GM19351 (cell line): ENCODE results near the gene SMPD3.

ENCODE experiments used
- ATAC-seq: cut with Tn5 transposase; IDR thresholded peaks from one replicate; pipeline ENCODE4 v1.9.1; 2021; ENCODE audit warnings: mild to moderate bottlenecking, moderate library complexity; ENCODE audit not compliant: unreplicated experiment

Gene SMPD3

GRCh38 chr16:68385371-68385770 is 62.9 kb downstream of the SMPD3 start:
- ATAC-seq: no peak

GRCh38 chr16:68384288-68385161 is 63.8 kb downstream of the SMPD3 start:
- no peak for ATAC-seq

GRCh38 chr16:68383858-68384257 is 64.5 kb downstream of the SMPD3 start:
- no peak for ATAC-seq

GRCh38 chr16:68382296-68382718 is 66.0 kb downstream of the SMPD3 start:
- no peak for ATAC-seq

- ATAC-seq: no peak
Measured at GRCh38 chr16:68381363-68381724, 67.0 kb downstream of the SMPD3 start.

GRCh38 chr16:68380676-68381362 is 67.5 kb downstream of the SMPD3 start:
- no peak for ATAC-seq

GRCh38 chr16:68380348-68380670 is 68.0 kb downstream of the SMPD3 start:
- ATAC-seq: no peak

- ATAC-seq: no peak
Measured at GRCh38 chr16:68379472-68380347, 68.6 kb downstream of the SMPD3 start.

GRCh38 chr16:68378436-68379415 is 69.6 kb downstream of the SMPD3 start:
- no peak for ATAC-seq

- ATAC-seq: no peak
Measured at GRCh38 chr16:68377667-68378393, 70.5 kb downstream of the SMPD3 start.

GRCh38 chr16:68377221-68377620 is 71.1 kb downstream of the SMPD3 start:
- no peak for ATAC-seq

GRCh38 chr16:68376590-68376989 is 71.7 kb downstream of the SMPD3 start:
- ATAC-seq: no peak

GRCh38 chr16:68375801-68376536 is 72.3 kb downstream of the SMPD3 start:
- ATAC-seq: no peak

GRCh38 chr16:68374961-68375660 is 73.2 kb downstream of the SMPD3 start:
- ATAC-seq: no peak

- no peak for ATAC-seq
Measured at GRCh38 chr16:68374246-68374805, 74.0 kb downstream of the SMPD3 start.

GRCh38 chr16:68373528-68374245 is 74.6 kb downstream of the SMPD3 start:
- ATAC-seq: no peak

- ATAC-seq: no peak
Measured at GRCh38 chr16:68372806-68373205, 75.5 kb downstream of the SMPD3 start.
